ENCODE data around the gene SMARCAD1.
"Not testable (repeated sequence)": the region's sequence is repeated elsewhere in the genome, so short reads cannot be mapped to it uniquely, and the experiment has no call there.

Gene SMARCAD1

DNA sequence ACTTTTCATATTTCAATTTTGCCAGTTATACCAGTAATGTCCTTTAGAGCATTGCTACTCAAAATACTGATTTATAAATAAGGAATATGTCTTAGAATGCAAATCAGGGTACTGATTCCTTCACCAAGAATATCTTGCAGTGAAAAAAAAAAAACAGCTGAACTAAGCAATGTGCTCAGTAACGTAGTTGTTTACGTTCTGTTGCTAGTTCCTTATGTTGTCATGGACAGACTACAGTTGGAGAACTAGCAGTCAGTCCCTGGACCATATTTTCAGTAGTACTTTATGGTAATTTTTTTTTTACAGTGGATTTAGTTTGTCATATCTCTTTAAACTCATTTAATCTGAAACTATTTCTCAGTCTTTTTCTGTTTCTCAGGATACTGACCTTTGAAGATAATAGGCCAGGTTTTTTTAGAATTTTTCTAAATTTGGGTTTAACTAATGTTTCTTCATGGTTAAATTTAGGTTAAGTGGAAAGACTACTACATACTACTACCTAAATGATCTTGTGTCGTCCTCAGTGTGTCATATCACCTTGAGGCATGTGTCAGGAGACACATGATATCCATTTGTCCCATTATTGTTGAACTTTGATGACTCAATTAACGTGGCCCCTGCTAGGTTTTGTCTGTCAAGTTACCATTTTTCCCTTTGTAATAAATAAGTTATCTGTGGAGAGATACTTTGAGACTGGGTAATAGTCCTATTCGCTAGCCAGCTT is 21.0 kb downstream of the SMARCAD1 start:
- DNase-seq (ENCODE audit: low spot score), result no peak

DNA sequence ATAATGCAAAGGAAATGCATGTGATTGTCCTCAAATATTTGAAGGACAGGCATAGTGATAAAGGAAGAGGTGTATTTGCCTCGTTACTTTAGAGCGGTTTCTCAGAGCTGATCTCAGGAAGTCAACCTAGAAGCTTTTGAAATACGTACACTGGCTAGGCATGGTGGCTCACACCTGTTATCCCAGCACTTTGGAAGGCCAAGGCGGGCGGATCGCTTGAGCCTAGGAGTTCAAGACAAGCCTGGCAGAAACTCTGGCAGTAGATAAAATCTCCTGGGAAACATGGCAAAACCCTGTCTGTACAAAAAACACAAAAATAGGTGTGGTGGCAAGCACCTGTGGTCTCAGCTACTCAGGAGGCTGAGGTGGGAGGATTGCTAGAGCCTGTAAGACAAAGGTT is 24.9 kb downstream of the SMARCAD1 start:
- no peak for DNase-seq (ENCODE audit: low spot score)

DNA sequence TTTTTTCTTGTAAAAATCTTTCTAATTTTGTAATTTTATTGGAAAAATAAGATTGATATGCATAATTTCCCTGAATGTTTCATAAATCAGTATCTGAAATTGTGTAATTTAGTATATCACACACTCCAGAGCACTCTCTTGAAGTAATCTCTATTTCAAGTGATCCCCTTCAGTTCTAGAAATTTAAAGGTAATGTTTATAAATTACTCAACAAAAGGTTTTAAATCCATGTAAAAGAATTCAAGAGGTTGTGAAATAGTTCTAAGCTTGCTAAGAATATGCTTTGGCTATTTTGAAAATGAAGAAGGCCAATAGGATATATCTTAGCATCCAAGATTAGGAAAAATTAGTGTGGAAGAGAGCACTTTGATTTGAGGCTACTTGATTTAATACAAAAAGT is 28.2 kb downstream of the SMARCAD1 start:
- DNase-seq (ENCODE audit: low spot score), result no peak

DNA sequence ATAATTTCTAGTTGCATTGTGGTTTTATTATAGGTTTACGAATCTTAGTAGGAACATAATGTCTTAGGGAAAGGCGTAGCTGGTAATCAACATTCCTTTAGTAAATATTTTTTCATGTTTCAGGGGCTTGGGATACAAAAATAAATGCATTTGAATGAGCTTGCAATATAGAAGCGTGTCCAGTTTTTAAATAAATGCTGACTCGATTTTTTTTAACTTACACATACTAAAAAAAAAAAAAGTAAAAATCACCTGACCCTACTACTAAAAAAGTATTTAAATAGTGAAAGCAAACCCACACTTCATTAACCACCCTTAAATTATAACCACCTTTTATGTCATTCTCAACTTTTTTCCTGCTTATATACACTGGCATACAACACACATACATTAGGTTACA is 29.6 kb downstream of the SMARCAD1 start:
- no peak for DNase-seq (ENCODE audit: low spot score)

DNA sequence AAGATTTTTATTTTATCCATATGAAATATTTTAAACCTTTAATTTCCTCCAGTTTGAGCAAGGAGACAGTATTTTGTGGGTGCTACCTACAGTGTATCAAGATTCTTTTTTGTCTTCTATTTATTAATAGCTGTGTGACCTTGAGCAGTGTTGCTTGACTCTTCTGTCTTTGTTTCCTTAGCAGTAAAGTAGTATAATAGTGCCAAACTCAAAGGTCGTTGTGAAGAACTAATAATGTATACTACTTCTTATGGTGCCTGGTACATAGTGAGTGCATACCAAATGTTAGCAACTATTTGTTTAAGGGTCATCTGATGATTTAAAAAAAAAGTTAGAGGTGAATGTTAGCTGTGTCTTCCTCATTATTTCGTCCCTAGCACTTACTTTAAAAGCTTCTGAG is 30.5 kb downstream of the SMARCAD1 start:
- no peak for DNase-seq (ENCODE audit: low spot score)

DNA sequence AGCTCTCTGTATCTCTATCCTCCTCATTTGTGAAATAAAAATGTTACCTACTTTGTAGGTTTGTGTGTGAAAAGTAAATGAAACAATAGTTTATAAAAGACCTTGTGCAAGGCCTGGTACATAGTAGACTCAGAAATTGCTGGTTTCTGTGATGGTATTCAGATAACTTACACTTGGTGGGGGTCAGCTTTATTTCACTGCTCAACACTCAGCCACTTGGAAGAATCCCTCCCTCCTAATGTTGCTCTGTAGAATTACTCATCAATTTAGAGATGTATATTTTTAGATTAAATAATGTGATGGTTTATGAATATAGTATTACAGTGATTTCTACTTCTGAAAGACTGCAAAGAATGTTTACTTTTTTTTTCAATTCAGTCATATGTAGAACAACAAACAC is 32.7 kb downstream of the SMARCAD1 start:
- no peak for DNase-seq (ENCODE audit: low spot score)

DNA sequence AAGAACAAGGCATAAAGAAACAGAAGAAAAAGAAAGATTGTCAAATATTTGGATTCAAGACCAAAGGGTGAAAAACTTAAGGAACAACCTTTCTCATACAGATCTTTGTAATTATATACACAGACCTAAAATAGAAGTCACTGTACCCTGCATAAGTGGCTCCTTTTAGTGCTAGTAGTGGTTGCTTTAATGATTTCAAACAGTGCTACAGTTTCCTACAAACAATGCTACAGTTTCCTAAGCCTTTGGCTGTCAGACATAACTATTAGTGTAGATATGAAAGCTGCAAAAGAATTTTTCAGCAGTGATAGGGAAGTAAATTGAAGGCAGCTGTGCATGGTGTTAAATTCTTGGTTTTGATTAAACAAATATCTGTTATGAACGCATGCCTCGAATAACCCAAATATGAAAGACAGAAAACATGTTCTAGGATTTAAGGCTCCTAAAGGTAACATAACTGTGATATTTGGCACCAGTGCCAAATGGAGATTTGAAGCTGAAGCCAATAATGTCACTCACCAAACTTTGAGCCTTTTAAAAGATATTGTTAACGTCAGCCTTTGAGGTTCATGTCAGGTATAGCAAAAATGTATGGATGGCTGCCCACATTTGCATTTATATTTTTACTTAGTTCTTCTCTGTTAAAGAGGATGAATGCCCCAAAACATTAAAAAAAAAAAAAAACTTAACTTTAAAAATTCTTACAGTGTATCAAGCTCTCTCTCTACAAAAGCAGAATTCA is 36.6 kb downstream of the SMARCAD1 start:
- DNase-seq (ENCODE audit: low spot score), result no peak

DNA sequence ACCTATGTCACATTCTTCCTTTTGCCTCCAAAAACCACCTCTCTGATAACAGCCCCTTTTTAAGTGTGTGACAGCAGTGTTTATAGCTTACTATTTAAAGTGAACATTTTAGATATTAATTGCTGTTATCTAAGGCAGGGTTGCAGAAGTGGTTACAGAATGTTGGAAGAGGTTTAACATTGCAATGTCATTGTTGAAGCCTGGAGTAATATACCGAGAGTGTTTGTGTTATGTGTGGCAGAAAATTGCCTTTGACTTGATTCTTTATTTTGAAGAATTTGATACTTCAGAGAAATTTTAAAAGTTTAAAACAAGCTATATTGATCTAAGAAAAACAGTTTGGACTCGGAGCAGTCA is 37.1 kb downstream of the SMARCAD1 start:
- no peak for DNase-seq (ENCODE audit: low spot score)

DNA sequence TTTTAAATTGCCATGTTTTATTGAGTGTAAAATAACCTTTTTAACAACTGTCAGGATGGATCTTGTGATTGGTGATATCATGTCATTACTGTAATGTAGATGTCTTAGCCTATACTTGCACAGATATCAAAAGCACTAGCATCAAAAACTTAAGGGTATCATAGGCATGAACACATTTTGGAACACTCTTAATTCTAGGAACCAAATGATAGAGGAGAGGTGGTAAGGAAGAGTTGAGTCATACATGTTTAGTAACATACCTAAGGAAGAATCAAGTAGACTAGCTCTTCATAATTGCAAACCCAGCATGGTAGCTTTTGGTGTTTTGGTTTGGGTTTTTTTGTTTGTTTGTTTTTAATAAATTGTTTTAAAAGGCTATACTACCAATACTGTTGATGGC is 43.4 kb downstream of the SMARCAD1 start:
- no peak for DNase-seq (ENCODE audit: low spot score)

DNA sequence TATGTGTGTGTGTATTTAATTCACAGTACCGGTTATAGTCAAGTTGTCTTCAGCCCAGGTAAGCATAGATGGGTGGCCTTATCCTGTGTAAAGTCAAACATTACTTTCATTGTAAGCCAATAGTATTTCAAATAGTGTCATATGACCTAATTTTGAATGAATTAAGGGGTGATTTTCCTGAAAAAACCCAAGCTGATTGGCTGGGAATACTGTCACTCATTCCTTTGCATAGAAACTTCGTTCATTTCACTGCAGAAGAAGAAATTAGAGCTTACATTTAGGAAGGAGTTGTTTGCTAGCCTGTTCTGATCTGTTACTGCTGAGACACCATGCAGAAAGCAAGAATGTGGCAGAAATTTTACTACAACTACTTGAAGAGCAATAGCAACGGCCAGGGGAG is 45.4 kb downstream of the SMARCAD1 start:
- DNase-seq (ENCODE audit: low spot score), result peak; percentile 28

DNA sequence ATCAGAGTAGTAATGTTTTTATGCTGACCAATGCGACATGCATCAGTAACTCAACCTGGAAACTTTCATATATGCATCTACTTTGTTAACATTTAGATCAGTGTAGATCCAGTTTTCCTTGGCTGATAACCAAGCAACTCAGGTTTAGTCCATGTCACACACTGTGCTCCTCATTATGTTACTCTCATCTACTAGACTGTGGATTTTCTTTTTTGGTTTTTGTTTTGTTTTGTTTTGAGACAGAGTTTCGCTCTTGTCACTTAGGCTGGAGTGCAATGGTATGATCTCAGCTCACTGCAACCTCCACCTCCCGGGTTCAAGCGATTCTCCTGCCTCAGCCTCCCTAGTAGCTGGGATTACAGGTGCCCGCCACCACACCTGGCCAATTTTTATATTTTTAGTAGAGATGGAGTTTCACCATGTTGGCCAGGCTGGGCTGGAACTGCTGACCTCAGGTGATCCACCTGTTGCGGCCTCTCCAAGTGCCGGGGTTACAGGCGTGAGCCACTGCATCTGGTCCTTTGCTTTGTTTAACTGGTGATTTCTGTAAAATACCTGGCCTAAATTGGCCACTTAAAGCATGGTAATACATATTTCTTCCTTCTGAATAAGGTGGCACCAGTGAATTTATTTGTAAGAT is 48.6 kb downstream of the SMARCAD1 start:
- DNase-seq (ENCODE audit: low spot score), result no peak

DNA sequence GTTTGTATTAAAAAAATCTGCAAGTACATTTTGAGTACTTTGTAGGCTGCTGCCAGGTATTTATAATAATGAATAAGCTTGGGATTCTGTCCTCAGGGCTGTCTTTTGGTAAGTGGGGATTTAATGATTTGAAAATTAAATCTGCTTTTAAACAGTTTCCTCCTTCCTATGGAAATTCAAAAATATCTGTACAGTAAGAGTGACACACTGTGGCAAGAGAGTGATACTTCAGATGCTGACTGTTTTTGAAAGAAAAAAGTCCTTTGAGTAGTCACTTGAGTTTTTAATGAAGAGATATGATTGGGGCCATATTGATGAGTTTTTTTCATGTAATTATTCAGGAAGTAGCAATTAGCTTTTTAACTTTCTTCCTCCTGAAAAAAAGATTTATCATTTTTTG is 49.2 kb downstream of the SMARCAD1 start:
- DNase-seq (ENCODE audit: low spot score), result no peak

DNA sequence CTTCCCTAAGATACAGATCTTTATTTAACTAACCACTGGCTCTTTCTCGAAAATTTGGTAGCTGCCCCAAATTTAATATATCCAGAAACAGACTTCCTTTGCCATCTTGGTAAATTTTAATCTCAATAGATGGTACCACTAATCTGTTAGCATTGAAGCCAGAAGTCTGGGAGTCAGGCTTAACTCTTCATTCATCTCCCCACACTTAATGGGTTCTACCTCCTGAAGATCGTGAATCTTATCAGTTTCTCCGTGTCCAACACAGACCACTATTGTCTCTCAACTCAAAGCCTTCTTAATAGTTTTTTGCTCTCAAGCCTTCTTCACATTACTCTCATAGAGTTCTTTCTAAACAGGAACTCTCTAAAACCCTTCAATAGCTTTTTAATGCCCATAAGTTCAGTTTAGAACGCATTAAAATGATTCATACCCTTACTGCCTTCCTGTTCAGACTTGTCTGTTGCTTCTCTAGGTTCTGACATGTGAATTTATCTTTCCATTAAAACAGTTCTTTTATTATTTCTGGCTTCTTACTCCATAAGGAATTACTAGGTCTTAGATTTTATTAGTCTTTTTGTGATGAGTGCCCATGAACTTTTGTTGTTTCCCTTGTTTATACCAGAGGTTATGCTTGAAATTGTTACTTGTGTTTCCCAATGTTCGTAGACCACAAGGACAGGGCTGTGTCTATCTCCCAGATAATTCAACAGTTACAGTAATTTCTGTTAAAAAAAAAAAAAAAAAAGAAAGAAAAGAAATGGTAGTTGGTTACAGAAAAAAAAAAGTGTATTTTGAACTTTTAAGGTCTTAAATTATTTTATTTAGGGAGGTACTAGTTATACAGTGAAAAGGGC is 54.7 kb downstream of the SMARCAD1 start:
- no peak for DNase-seq (ENCODE audit: low spot score)

DNA sequence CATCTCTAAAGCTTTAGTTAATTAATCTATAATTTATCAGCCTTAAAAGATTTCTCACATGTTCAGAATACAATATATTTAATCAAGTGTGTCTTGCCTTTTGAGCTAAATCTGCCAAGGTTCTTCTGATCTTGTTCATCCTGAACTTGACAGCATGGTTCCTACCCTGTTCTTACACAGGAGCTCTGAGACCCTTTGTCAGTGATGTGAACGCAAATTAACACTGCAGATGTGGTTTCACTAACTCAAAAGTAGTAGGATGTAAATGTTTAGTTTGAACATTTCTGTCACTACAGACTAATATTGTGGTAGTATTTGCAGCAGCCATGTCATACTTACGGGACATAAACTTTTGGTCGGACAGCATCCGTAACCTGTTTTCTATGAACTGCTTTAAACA is 59.4 kb downstream of the SMARCAD1 start:
- DNase-seq (ENCODE audit: low spot score), result no peak

DNA sequence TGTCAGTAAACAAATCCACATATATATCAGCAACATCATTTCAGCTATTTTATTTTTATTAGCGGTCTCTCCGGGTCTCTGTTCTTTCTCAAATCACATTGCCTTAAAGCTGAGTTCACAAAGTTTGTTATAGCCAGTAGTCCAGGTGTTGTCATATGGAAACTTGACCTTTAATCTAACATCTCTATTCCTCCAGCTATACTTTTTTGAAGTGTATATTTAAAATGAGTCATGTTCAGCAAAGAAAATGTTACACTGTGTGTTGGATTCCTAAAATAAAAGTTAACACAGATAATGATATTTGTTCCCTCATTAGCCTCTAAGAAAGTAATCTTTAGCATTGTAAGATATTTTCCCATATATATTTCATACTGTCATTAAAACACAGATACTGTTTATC is 63.6 kb downstream of the SMARCAD1 start:
- no peak for DNase-seq (ENCODE audit: low spot score)

DNA sequence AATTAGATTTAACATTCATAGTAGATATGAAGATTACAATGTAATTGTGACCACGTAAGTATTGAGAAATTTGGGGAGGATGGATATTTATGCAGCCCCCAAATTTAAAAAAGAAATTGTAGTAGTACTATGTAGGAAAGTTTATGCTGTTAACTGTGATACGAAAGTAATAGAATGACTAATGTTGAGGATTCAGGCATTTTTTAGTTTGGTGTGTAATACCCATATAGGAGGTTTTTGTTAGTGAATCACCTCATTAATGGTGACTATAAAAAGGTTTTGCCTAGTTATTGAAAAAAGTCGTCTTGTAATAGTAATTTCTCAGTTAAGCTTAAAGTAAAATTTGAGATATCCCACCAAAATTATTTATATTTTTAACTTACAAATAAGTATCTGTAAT is 67.2 kb downstream of the SMARCAD1 start:
- no peak for DNase-seq (ENCODE audit: low spot score)

DNA sequence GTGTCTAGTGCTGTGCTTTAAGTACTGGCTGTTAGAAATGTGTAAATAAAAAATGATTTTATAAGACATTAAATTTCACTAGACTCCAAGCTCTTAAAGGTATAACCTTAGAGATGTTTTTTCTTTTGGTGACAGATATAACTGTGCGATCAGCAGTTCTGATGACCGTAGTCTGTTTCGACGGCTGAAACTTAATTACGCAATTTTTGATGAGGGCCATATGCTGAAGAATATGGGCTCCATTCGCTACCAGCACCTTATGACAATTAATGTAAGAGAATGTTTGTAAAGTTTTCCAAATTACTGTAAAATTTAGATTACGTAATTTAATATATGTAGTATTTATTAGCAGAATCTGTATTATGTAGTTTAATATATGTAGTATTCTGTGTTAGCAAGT is 68.5 kb downstream of the SMARCAD1 start:
- no peak for DNase-seq (ENCODE audit: low spot score)

DNA sequence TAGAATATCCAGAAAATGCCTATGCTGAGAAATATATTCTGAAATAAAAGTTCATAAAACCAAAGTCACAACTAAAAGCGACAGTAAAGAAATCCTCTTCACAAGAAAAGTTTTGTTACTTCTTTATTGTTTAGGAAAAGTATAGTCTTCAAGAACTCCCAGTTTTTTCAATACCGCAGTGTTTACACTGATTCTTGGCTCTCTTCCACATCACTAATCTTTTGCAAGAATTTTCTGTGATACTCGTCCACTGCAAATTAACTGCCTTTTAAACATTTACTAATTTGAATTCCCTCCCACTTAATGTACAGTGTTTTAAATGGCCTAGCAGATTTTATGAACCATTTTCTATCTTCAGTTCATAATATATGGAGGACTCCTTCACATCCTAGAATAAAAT is 69.9 kb downstream of the SMARCAD1 start:
- DNase-seq (ENCODE audit: low spot score), result no peak

DNA sequence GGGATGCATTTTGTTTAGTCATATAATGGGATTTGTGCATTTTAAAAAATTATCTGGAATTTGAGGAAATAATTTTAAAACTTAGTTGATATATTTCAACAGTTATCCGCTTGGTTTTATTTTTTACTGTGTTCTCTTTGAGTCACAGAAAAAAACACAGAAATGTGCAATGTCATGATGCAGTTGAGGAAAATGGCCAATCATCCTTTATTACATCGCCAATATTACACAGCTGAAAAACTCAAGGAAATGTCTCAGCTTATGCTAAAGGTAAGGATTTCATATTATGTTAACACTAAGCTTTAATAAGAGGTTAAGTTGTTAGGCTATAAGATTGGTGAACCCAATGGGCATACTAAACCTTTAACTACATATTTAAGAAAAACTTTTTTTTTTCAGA is 71.1 kb downstream of the SMARCAD1 start:
- no peak for DNase-seq (ENCODE audit: low spot score)

DNA sequence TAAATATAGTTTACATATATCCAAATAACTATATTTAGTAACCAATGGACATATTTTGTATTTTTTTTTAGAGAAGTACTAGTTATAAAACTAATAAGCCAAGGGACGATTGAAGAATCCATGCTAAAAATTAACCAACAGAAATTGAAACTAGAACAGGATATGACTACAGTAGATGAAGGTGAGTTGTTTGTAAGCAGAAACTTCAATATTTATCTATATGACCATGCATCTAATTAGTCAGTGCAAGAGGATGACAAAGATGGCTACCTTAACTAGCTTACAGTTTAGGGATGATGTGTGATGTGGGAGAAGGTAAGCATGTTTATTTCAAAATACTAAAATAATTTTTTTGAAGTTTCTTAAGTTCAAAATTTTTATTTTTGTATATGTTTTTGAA is 77.2 kb downstream of the SMARCAD1 start:
- no peak for DNase-seq (ENCODE audit: low spot score)

DNA sequence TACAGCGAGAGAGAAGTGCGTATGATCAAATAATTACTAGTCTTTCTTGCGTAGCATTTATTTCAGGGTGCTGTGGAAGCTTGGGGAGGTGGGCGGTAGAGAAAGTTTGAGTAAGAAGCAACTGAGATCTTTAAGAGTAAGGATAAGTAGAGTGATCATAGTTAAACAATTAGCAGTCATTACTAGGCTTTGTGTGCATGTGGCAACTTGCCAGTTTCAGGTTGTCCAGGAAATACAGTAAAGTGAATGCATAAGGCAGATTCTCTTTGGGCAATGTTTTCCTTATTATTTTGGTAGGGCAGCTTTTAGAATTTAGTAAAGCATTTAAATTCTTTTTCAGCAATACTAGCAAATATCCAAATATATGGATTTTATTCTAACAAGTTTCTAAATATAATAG is 78.0 kb downstream of the SMARCAD1 start:
- DNase-seq (ENCODE audit: low spot score), result no peak

DNA sequence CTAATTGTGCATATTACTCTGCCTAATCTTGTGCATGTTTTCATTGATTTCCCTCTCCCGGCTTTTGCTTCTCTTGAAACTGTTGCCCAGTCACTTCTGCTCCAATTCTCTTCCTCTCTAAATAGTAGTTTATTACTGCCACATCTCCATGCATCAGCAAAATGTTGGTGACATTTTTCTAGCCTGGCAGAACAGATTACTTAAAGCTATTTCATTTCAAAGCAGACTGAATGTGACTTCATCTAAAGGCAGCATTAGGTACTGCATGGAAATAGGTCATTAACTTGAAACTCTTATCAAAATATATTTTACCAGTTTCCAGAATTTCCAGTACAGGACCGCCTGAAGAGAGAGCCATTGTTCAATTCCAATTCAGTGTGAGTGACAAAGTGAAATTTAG is 82.6 kb downstream of the SMARCAD1 start:
- no peak for DNase-seq (ENCODE audit: low spot score)

DNA sequence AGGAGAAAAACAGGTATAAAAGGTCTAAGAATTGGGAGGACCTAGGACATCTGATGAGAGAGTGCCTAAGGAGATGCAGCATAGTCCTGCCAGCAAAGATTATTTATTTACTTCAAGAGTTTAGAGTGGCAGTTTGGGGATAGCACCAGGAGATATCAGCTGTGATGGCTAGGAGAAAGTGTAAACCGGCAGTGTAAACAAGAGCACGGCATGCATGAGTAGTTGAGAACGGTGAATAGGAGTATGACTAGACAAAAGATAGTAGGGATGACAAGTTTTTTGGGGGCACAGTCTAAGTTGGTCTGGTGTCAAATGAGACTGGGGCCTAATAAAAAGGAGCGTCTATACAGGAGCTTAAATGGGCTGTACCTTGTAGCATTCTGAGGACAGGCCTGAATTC is 86.3 kb downstream of the SMARCAD1 start:
- DNase-seq (ENCODE audit: low spot score), result not testable (repeated sequence)
